Adrenal gland (tissue), 12 donors: ENCODE results near the gene CDH4. TPM values are rescaled to one million over a fixed set of nuclear protein-coding genes. Genes with fewer than 3 reads are reported as not detected.

Experiments
- DNase-seq, 7 donors: peaks; one replicate each; pipeline ENCODE4 v3.0.0-alpha.2; 2019 to 2020
- H3K27ac ChIP-seq, 5 donors: fragments of 200-600 bp; sonication (generic) in 4 of 5; 1 replicate in 3 of 5; 2 replicates in 2 of 5; pipeline versions ENCODE4 v1.5.1 to v1.8.0; 2016 to 2020; ENCODE audit warnings: mild to moderate bottlenecking in 1 of 5
- H3K27me3 ChIP-seq: fragments of 200-600 bp; 2 replicates; pipeline ENCODE4 v1.8.0; 2021
- H3K36me3 ChIP-seq, 2 donors: fragments of 200-600 bp; replicated peaks in 1 of 2; 1 replicate in 1 of 2; 2 replicates in 1 of 2; pipeline versions ENCODE4 v1.5.1 to v1.8.0; 2018 to 2022
- H3K4me1 ChIP-seq, 2 donors: fragments of 200-600 bp; replicated peaks in 1 of 2; 1 replicate in 1 of 2; 2 replicates in 1 of 2; pipeline versions ENCODE4 v1.5.1 to v1.8.0; 2018 to 2021
- H3K4me3 ChIP-seq, 4 donors: fragments of 200-600 bp; sonication (generic) in 3 of 4; one replicate each; pipeline ENCODE4 v1.5.1; 2016 to 2018
- H3K9me3 ChIP-seq, 3 donors: fragments of 200-600 bp; sonication (generic) in 1 of 3; replicated peaks in 1 of 3; 1 replicate in 2 of 3; 2 replicates in 1 of 3; pipeline versions ENCODE4 v1.5.1 to v1.8.0; 2016 to 2021
- POLR2A ChIP-seq, 2 donors: fragments of 450-650 bp; IDR thresholded peaks; one replicate each; pipeline ENCODE4 v1.6.1; 2017; ENCODE audit warnings: antibody characterized with exemption in 2 of 2, mild to moderate bottlenecking in 2 of 2, moderate library complexity in 1 of 2
- WGBS, 4 donors: extraction: QIAGEN DNeasy Blood & Tissue Kit in 2 of 4; methylation state at CpG; one replicate each; pipeline versions ENCODE4 v1.1.5 to v1.1.7; 2013 to 2017; 5-methylcytosine and 5-hydroxymethylcytosine counted together
- intact Hi-C, 2 donors: fragments of 100-400 bp; cut with DNase I; formaldehyde crosslinking; loops; one replicate each; pipeline versions ENCODE4 v1.14.1 to v1.15.0; 2022 to 2023
- polyA plus RNA-seq, 3 donors: library from polyadenylated mRNA; stranded (reverse); fragments of 200-250 nt in 2 of 3; fragments of 350-450 nt in 1 of 3; fragmentation: Illumina TruSeq in 1 of 3; extraction: RNeasy Lipid Tissue Mini Kit (QIAGEN cat#74804) in 1 of 3; gene quantifications; one replicate each; pipeline ENCODE4 v1.2.3, GENCODE V29; 2013 to 2014
- total RNA-seq, 9 donors: library from RNA; depleted of rRNA in 4 of 9; stranded (reverse); fragments of >200 nt in 4 of 9; fragments of 120-200 nt in 1 of 9; fragmentation: NEBNext Ultra II Directional in 1 of 9; extraction: Animal tissue kit (Norgen Biotek cat#: 25700) in 1 of 9; gene quantifications; one replicate each; pipeline versions ENCODE4 v1.1.0 to v1.2.4, GENCODE V29; 2013 to 2023
- TF ChIP-seq, protein P1 (sequence below), 6 experiments: fragments of 450-650 bp in 4 of 6; fragments of 200-600 bp in 2 of 6; sonication (generic) in 1 of 6; IDR thresholded peaks; 1 replicate in 5 of 6; 2 replicates in 1 of 6; pipeline versions ENCODE4 v1.5.1 to v1.8.0; 2016 to 2021; ENCODE audit warnings: antibody characterized with exemption in 6 of 6, mild to moderate bottlenecking in 2 of 6, moderate library complexity in 1 of 6
- donor health status: healthy with polysubstance abuse.
- donor health status: Bipolar disorder and iron deficiency.
- donor health status: DM: yes; HTN: yes; CAD: no.
- donor health status: DM: no; HTN: no; CAD: no.
- donor health status: DM: no; HTN: no; CAD: no.
- donor health status: DM: yes; HTN: yes; CAD: no.

Gene CDH4
- total and polyA plus RNA-seq, 12 donors, result 0.08 to 0.53 (median 0.20) TPM; not detected in 3

DNA sequence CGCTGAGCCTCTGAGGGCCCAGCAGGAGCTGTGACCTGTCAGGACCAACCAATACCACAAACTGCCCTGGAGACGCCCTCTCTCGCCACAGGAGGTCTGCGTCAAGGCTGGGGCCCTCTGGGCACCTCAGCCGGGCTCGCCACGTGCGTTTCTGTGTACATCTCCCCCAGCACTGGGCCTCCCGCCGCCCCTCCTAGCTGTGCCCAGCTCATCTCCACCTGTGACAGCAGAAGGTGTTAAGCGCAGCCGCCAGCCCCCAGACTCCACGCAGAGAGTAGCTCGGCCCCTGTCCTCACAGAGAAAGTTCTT, 722.2 kb downstream of the CDH4 start:
- H3K9me3 ChIP-seq, result no peaks in the 10 kb centered on the region

DNA sequence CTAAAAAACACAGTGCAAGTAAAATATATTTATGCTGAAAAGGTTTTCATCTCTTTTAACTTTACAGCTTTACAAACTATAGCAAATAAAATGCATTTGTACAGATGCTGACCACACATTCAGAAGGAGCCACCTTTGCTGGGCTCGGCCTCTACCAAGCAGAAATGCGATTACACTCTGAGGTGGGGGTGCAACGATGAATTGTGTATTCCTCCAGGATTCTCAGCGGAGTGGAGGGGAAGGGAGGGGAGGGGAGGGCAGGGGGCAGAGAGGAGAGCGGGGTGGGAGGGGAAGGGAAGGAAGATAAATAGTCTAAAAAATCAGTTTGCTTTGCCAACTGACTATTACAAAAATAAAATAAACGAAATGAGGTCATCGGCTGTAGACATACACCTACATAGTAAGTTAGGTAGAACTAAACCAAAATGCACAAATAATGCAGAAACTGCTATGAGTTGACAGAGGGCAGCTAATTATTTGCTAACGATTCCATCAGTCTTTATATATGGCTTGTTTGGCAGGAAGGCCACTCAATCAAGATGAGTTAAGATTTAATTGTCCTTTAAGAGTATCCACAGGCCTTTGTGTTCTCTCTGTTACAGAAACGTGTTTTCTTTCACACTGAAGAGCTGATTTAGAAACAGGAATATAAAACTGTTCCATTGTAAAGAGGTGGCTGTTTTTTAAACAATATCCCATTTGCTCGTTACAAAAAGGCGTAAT, 723.5 kb downstream of the CDH4 start:
- TF ChIP-seq POLR2A (IDR thresholded peaks at IDR 0.05), result no peak
- H3K27me3 ChIP-seq, result no peaks in the 10 kb centered on the region
- peaks cover 0 to 6% of the 10 kb centered on the region in 2 donors for H3K36me3 ChIP-seq
- no peak overlapping the region for H3K27ac ChIP-seq
- DNase-seq, result no peak
- no peaks in the 10 kb centered on the region for H3K9me3 ChIP-seq
- intact Hi-C loops, result no loop called here
- no peaks in the 10 kb centered on the region for H3K4me1 ChIP-seq
- WGBS, 4 donors, result 86 to 90% (median 88%) methylated on average over 11 of the region's 11 CpGs
- no peak overlapping the region for H3K4me3 ChIP-seq

More for the DNA sequence above, 722.2 kb downstream of the CDH4 start:
- Histone ChIP-seq H3K4me1 (no peaks in the 10 kb centered on the region), H3K27me3 (no peaks in the 10 kb centered on the region), H3K36me3 (peaks cover 0 to 6% of the 10 kb centered on the region in 2 donors), H3K27ac (no peak overlapping the region), H3K4me3 (no peak overlapping the region)
- TF ChIP-seq POLR2A (IDR thresholded peaks at IDR 0.05), result no peak
- TF ChIP-seq, protein P1, sequence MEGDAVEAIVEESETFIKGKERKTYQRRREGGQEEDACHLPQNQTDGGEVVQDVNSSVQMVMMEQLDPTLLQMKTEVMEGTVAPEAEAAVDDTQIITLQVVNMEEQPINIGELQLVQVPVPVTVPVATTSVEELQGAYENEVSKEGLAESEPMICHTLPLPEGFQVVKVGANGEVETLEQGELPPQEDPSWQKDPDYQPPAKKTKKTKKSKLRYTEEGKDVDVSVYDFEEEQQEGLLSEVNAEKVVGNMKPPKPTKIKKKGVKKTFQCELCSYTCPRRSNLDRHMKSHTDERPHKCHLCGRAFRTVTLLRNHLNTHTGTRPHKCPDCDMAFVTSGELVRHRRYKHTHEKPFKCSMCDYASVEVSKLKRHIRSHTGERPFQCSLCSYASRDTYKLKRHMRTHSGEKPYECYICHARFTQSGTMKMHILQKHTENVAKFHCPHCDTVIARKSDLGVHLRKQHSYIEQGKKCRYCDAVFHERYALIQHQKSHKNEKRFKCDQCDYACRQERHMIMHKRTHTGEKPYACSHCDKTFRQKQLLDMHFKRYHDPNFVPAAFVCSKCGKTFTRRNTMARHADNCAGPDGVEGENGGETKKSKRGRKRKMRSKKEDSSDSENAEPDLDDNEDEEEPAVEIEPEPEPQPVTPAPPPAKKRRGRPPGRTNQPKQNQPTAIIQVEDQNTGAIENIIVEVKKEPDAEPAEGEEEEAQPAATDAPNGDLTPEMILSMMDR (IDR thresholded peaks at IDR 0.05), result no peak
- no peak for DNase-seq
- intact Hi-C loops, result no loop called here
- WGBS, 4 donors, result 91 to 97% (median 96%) methylated on average over 12 to 14 of the region's 14 CpGs

DNA sequence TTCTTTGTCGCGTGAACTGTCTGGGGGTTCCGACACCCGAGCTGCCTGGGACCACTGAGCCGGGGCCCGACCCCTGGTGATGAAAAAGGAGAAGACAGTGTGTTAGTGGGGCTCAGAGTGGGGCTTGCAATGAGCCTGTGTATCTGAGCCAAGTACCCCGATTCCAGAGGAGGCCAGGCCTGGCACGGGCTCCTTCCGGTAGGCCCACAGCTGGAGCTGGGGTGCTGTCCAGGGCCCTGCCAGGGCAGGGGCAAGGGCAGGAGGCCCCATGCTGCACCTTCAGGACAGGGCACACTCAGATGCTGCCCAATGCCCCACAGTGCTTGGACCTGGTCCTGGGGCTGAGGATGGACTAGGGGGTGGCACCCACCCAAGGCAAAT, 724.2 kb downstream of the CDH4 start:
- H3K27ac ChIP-seq, result no peak overlapping the region
- peaks cover 0 to 6% of the 10 kb centered on the region in 2 donors for H3K36me3 ChIP-seq
- no peaks in the 10 kb centered on the region for H3K9me3 ChIP-seq
- no peaks in the 10 kb centered on the region for H3K4me1 ChIP-seq
- H3K27me3 ChIP-seq, result no peaks in the 10 kb centered on the region
- no peak for DNase-seq
- no peak overlapping the region for H3K4me3 ChIP-seq
- 84 to 95% (median 92%) methylated on average over 4 to 9 of the region's 9 CpGs for WGBS, 4 donors
- TF ChIP-seq POLR2A (IDR thresholded peaks at IDR 0.05), result no peak
- TF ChIP-seq, protein P1 (IDR thresholded peaks at IDR 0.05), result no peak
- intact Hi-C loops, result no loop called here

DNA sequence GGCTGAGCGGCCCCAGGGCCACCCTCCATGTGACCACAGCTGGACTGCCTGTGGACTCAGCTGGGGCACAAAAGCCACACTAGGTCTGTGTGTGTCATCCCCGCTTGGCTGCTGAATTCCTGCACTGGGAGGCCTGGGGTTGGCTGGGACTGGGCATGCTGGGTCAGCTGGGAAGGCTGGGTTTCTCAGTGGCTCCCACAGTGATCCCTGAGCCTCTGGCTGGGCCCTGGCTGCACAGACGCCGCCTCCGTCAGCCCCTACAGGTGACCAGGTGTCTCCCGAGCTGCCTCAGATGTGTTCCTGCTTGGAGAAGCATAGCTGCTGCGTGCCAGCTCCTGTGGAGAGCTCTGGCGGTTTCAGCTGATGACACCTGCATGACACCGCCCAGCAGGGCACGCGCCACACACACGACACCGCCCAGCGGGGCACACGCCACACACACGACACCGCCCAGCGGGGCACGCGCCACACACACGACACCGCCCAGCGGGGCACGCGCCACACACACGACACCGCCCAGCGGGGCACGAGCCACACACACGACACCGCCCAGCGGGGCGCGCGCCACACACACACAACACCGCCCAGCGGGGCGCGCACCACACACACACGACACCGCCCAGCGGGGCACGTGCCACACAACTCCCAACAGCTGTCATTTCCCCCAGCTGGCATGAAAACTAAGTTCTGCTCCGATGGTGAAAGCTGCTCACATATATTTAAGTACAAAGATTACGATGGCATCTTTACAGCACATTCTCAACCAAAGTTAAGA, 724.8 kb downstream of the CDH4 start:
- intact Hi-C loops, result no loop called here
- no peaks in the 10 kb centered on the region for H3K27me3 ChIP-seq
- no peaks in the 10 kb centered on the region for H3K9me3 ChIP-seq
- H3K4me1 ChIP-seq, result no peaks in the 10 kb centered on the region
- H3K36me3 ChIP-seq, result peaks cover 0 to 6% of the 10 kb centered on the region in 2 donors
- TF ChIP-seq, protein P1 (IDR thresholded peaks at IDR 0.05), result no peak
- no peak for TF ChIP-seq POLR2A (IDR thresholded peaks at IDR 0.05)
- WGBS, 4 donors, result 95 to 98% (median 97%) methylated on average over 20 to 45 of the region's 45 CpGs
- no peak overlapping the region for H3K4me3 ChIP-seq
- no peak overlapping the region for H3K27ac ChIP-seq
- DNase-seq, result no peak
